Measurements from ENCODE around the gene HSFX1.
"Not testable (repeated sequence)": the region's sequence is repeated elsewhere in the genome, so short reads cannot be mapped to it uniquely, and the experiment has no call there.

Gene HSFX1

GRCh38 chrX:149773768-149774167 lies at the start of gene HSFX1:
TSS of gene HSFX1 (plus strand) at chrX:149774068. CDS start at chrX:149774682, 614 bp downstream.
- in situ Hi-C loops (cut with MboI; ENCODE audit: low sequenced_read_pairs), result not testable (repeated sequence)

GRCh38 chrX:149727308-149727707 lies 46.6 kb upstream of the HSFX1 start:
- in situ Hi-C loops (cut with MboI; ENCODE audit: low sequenced_read_pairs), result not testable (repeated sequence)

GRCh38 chrX:149742269-149742668 lies 31.6 kb upstream of the HSFX1 start:
- in situ Hi-C loops (cut with MboI; ENCODE audit: low sequenced_read_pairs), result not testable (repeated sequence)

GRCh38 chrX:149746390-149747007 lies 27.4 kb upstream of the HSFX1 start:
- in situ Hi-C loops (cut with MboI; ENCODE audit: low sequenced_read_pairs), result not testable (repeated sequence)

- in situ Hi-C loops (cut with MboI; ENCODE audit: low sequenced_read_pairs), result no loop called here
Observed at GRCh38 chrX:149757206-149758067, 16.4 kb upstream of the HSFX1 start.

- in situ Hi-C loops (cut with MboI; ENCODE audit: low sequenced_read_pairs), result no loop called here
Observed at GRCh38 chrX:149758068-149758714, 15.7 kb upstream of the HSFX1 start.

- in situ Hi-C loops (cut with MboI; ENCODE audit: low sequenced_read_pairs), result not testable (repeated sequence)
Observed at GRCh38 chrX:149758715-149759078, 15.2 kb upstream of the HSFX1 start.

- in situ Hi-C loops (cut with MboI; ENCODE audit: low sequenced_read_pairs), result no loop called here
Observed at GRCh38 chrX:149759824-149760223, 14.0 kb upstream of the HSFX1 start.

- in situ Hi-C loops (cut with MboI; ENCODE audit: low sequenced_read_pairs), result no loop called here
Observed at GRCh38 chrX:149760965-149761364, 12.9 kb upstream of the HSFX1 start.

- in situ Hi-C loops (cut with MboI; ENCODE audit: low sequenced_read_pairs), result not testable (repeated sequence)
Observed at GRCh38 chrX:149761858-149762674, 11.8 kb upstream of the HSFX1 start.

- in situ Hi-C loops (cut with MboI; ENCODE audit: low sequenced_read_pairs), result no loop called here
Observed at GRCh38 chrX:149762696-149763614, 10.9 kb upstream of the HSFX1 start.

- in situ Hi-C loops (cut with MboI; ENCODE audit: low sequenced_read_pairs), result not testable (repeated sequence)
Observed at GRCh38 chrX:149770344-149770743, 3.5 kb upstream of the HSFX1 start.

- in situ Hi-C loops (cut with MboI; ENCODE audit: low sequenced_read_pairs), result not testable (repeated sequence)
Observed at GRCh38 chrX:149773026-149773425, 842 bp upstream of the HSFX1 start.

- in situ Hi-C loops (cut with MboI; ENCODE audit: low sequenced_read_pairs), result not testable (repeated sequence)
Observed at GRCh38 chrX:149777999-149778398, 4.1 kb downstream of the HSFX1 start.

GRCh38 chrX:149781727-149782126 lies 7.9 kb downstream of the HSFX1 start, which contains the start of gene MAGEA9:
TSS of gene MAGEA9 (plus strand) at chrX:149781930. CDS start at chrX:149786211, 4,281 bp downstream.
- in situ Hi-C loops (cut with MboI; ENCODE audit: low sequenced_read_pairs), result not testable (repeated sequence)

- in situ Hi-C loops (cut with MboI; ENCODE audit: low sequenced_read_pairs), result not testable (repeated sequence)
Observed at GRCh38 chrX:149795531-149795930, 21.7 kb downstream of the HSFX1 start.

GRCh38 chrX:149799095-149799714 lies 25.3 kb downstream of the HSFX1 start:
- in situ Hi-C loops (cut with MboI; ENCODE audit: low sequenced_read_pairs), result no loop called here

- in situ Hi-C loops (cut with MboI; ENCODE audit: low sequenced_read_pairs), result no loop called here
Observed at GRCh38 chrX:149799938-149800337, 26.1 kb downstream of the HSFX1 start.

GRCh38 chrX:149803458-149804062 lies 29.7 kb downstream of the HSFX1 start:
- in situ Hi-C loops (cut with MboI; ENCODE audit: low sequenced_read_pairs), result no loop called here

All from HL-60/S4 treated with retinoic acid at 250 ng/mL for 4 days and 3 days (cell line).